ENCODE results near the gene SPATC1L. TPM values are rescaled to one million over a fixed set of nuclear protein-coding genes. Genes with fewer than 3 reads are reported as not detected.

SPATC1L gene
- total RNA-seq, 1 donor from 2014 or later: 5.2 TPM

DNA sequence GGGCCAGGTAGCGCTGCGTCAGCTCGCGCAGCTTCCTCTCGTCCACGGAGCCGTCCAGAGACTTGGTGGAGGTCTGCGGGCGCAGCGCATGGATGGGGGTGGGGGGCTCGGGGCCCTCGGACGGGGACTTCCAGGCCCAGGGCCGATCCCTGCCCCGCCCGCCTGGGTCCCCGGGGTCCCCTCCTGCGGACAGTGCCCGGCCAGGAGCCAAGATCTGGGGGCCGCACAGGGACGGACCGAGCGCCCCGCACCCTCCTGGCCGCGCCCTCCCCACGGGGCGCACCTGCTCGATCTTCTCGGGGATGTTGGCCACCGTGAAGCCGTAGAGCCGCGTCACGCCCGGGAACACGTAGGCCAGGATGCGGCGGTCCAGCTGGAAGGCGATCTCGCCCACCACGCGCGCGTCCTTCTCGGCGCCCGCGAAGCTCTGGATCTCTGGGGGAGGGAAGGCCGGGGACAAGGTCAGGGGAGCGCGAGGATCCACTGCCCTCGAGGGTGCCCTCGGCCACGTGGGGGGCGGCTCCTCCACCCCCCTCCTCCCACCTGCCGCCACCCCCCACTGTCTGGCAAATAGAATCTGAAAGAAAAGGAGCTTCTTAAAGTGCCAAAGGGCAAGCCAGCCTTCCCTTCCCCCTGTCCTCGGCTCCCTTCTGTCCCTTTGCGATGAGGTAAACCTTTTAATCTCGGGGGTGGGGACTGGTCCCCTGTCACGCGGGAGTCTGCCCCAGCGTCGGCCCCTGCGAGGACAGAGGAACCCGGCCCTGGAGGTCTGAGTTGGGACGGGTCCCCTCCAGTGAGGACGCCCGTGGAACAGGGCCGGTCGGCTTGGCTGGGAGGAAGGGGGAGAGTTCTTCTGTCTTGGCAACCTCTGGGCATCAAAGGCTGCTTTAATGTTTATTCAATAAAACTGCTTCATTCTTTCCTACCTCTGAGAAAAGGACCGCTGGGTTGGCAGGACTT lies 22.3 kb downstream of the SPATC1L start:
- DNase-seq: no peak

DNA sequence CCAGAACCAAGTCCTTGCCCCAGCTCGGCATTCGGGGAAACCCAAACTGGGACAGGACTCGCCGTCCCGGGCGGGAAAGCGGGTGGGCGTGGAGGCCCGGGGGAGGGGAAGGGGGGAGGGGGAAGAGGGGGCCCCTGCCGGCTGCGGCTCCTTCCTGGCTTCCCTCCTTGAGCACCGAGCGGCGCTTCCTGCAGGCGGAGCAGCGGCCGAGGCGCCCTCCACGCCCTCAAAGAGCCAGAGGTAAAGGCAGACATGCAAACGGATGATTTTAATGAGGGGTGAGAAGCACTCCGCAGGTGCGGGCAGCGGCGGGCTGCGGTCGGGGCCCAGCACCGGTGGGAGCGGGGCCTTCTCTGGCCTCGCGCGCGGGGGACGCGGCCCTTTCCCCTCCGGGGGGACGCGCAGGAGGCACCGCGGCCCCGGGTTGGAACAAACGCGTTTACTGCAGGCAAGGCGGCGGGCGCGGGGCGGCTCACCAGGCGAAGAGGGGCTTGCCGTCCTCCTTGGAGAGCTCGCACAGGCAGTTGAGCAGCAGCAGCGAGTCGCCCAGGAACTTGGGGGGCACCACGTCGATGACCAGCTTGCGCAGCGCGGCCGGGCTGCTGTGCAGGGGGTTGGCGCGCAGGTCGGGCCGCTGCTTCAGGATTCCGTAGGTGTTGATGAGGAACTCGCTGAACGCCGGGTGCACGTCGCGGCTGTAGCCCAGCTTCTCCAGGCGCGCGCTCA lies 23.2 kb downstream of the SPATC1L start:
- DNase-seq: no peak

DNA sequence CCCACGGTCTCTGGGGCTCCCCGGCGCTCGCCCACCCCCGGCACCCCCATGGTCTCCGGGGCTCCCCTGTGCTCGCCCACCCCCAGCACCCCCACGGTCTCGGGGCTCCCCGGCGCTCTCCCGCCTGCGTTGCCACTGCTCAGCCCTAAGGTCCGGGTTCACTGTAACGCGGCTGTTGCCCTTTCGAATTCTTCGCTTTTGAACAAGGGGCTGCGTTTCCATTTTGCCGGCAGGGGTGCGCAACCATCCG lies 23.7 kb downstream of the SPATC1L start:
- DNase-seq: no peak

DNA sequence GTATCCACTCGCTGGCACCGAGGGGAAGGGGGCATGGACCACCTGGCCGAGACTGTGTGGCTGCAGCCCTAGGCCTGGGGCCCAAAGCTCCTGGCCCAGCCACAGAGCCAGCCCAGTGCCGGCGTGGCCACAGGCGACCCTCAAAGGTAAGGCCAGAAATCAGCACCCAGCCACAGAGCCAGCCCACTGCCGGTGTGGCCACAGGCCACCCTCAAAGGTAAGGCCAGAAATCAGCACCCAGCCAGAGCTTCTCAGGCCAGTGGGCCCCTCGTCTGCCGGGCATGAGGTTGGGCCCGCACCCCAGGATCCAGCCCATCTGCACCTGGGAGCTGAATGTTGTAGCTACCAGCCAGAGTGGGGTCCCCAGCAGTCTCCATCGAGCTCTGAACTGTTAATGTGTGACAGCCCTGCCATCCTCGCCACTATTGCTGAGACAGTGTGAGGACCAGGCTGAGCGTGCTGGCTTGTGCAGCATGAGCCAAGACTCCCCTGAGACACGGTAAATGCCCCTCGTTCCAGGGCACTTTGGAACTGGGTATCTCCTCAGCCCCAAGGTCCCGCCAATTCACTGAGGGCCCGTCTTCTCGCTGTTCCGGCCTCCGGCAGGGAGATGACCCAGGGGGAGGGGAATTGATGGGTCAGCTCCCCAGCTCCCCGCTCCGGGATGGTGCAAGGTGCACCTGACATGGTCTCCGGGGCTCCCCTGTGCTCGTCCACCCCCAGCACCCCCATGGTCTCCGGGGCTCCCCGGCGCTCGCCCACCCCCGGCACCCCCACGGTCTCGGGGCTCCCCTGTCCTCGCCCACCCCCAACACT lies 24.2 kb downstream of the SPATC1L start:
- no peak for DNase-seq

DNA sequence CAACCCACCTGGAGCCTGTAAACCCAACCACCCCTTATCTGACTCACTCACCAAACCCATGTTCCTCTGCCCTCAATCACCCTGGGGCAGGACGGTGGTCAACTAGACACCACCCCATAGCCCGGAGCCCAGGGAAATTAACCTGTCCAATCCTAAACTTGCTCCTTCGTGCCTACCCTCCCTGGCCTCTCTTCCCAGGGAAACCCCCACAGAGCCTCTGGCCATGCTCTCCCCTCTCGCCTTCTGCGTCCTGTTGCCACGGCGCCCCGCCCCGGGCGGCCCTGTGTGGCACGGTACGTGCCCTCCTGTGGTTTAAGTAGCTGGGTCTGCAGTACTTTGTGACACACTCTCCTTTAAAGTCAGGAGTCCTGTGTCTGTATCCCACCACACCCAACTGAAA lies 24.9 kb downstream of the SPATC1L start:
- no peak for DNase-seq

DNA sequence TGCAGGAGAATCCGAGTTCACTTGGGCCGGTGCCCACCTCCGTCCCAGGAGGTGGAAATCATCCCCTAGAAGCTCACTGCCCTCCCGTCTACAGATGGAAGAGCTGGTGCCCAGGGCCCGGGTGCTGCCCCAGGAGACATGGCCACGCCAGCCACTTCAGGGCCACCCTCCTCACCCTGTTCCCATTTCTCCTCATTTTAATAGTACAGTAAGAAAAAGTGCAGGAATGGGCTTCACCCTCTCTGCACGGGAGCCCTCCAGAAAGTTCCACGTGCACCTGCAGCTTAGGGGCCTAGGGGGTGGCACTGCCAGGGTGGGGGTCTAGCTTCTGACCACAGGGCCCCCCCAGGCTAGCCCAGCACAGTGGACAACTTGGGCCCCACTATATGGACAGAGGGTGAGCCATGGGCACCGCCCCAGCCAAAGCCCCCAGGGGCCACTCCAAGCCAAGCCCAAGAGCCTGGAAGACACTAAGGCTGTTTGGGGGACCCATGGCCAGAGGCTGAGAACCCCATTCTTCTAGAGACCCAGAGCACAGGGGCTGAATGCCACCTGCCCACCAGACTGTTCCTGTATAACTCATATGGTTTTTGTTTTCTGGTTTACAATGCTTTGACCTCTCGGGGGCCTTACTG lies 25.5 kb downstream of the SPATC1L start:
- no peak for DNase-seq

DNA sequence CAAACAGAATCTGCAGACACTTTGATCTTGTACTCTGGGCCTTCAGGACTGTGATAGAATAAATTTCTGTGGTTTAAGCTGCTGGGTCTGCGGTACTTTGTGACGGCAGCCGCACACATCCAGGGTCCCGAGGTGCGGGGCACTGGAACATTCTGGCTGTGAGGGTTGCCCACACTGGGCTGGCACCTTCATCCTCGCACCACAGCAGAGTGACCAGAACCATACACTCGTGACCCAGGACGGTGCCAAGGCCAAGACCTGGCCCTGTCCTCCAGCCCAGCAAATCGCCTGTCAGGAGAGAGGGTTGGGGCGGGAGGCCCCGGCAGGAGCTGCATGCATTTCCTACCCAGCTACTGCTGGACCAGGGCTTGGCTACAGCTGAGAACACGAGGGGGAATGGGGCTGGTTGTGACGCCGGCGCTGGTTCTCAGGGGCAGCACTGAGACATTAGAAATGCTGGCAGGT lies 26.2 kb downstream of the SPATC1L start:
- DNase-seq: no peak

DNA sequence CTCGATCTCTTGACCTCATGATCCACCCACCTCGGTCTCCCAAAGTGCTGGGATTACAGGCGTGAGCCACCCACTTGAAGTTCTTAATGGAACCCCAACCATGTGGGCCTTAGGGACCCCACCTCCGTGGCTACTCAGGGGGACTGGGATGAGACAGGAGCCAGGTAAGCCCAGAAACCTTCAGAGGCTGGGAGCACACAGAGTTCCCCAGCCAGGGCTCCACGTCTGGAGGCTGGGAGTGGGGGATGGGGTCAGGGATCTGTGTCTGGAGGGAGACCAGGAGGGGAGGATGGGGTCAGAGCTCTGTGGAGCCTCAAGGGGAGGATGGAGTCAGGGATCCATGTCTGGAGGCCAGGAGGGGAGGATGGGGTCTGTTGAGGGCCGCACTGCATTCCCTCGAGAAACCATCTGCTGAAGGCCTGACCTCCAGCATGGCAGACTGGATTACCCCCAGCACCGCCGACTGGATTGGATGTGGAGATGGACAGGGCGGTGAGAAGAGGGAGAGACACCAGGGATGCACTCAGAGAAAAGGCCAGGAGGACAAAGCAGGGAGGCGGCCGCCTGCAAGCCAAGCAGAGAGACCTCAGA lies 26.8 kb downstream of the SPATC1L start:
- no peak for DNase-seq

DNA sequence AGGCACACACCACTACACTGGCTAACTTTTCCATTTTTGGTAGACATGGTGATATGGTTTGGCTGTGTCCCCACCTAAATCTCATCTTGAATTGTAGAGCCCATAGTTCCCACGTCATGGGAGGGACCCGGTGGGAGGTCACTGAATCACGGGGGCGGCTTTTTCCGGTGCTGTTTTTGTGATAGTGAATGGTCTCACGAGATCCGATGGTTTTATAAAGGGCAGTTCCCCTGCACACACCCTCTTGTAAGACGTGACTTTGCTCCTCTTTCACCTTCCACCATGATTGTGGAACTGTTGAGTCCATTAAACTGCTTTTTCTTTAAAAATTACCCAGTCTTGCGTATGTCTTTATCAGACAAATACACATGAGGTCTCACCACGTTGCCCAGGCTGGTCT lies 27.6 kb downstream of the SPATC1L start:
- DNase-seq: no peak

DNA sequence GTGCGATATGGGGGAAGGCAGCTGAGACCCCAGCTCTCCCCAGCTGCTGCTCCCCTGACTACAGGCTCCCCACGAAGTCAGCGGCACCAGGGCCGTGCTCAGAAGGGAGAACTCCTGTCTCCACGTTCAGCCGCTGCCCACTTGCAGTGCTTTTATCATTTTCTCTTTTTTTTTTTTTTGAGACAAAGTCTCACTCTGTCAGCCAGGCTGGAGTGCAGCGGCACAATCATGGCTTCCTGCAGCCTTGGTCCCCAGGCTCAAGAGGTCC lies 27.9 kb downstream of the SPATC1L start:
- DNase-seq: no peak

DNA sequence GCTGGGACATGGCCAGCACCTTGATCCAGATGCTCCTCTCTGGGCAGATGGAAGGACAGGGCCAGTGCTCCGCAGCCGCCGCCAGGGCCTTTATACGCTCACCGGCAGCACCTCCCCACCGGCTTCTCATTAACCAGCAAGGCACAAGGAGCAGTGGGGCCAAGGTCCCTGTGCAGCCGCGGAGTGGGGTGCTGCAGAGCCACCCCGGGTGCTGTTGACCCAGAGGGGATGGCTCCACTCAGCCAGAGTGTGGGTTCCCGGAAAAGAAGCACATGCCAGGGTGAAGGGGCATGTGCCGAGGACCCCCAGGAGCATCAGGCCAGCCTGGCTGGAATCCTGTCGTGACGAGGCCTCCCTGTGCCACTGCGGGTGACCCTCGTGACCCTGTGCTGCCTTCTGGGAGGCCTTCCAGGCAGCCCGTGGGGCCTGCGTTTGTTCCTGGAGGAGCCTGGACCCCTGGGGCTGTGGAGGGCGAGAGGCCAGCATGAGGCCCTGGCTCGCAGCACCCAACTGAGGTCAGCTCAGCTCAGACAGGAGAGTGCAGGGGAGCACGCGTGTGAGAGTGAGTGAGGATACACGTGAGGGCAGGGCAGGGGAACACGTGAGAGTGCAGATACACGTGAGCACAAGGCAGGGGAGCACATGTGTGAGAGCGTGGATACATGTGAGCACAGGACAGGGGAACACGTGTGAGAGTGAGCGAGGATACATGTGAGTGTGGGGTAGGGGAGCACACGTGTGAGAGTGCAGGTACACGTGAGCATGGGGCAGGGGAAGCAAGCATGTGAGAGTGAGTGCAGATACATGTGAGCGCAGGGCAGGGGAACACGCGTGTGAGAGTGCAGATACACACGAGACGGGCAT lies 28.5 kb downstream of the SPATC1L start, which contains the start of gene FTCD:
FTCD (minus strand) TSS at position 66 of the 864 bp plus-strand sequence; CDS start at position 10, 56 bp downstream.
- no peak for DNase-seq

DNA sequence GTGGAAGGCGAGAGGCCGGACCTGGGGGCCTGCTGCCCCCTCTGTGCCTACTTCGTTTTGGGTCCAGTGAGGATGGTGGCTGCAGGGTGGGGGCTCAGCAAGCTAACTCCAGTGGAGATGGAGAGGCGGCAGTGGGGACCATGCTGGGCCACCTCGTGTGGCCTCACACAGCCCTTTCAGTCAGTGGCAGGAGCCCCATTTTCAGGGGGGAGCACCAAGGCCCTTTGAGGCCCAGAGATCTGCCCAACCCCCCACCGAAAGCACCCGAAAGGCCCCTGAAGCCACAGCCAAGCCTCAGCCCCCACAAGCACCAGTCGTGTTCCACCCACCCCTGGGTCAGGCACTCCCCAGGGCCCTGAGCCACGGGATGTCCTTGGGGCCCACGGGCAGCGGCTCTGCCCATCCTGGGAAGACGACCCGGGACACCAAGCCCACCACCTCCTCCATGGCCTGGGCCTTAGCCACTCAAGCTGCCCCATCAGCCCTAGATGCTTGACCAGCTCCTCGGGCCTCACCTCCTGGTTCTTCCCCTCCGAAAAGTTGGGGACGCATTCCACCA lies 29.2 kb downstream of the SPATC1L start:
- no peak for DNase-seq

DNA sequence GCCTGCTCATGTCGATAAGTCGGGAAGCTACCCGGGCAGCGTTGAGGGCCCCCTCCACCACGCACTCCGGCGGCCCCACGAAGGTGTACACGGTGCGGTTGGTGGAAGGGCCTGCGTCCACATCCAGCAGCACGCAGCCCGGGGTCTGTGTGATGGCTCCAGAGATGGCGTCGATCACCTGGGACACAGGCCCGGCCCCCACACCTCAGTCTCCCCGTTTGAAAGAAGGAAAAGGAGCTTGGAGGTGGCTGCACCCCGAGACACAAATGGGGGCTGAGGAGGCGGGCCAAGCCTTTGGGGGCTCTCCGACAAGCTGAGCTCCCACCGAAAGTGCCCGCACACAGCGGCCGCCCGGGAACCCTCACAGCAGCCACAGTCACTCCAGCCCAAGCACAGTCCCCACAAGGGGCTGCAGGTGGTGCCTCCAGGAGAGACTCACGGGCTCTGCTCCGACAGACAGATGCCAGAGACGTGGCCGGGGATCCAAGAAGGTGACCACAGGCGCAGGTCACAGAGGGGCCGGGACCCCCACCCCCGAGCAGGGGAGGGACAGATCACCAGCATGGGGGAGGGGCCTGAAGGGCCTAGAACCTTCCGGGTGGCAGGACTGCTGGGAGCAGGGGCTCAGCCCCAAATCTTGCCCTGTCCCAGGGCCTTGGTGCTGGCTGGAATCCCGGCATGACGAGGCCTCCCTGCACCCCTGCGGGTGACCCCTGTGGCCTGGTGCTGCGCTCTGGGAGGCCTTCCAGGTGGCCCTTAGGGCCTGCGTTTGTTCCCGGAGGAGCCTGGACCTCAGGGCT lies 29.9 kb downstream of the SPATC1L start:
- DNase-seq: no peak

DNA sequence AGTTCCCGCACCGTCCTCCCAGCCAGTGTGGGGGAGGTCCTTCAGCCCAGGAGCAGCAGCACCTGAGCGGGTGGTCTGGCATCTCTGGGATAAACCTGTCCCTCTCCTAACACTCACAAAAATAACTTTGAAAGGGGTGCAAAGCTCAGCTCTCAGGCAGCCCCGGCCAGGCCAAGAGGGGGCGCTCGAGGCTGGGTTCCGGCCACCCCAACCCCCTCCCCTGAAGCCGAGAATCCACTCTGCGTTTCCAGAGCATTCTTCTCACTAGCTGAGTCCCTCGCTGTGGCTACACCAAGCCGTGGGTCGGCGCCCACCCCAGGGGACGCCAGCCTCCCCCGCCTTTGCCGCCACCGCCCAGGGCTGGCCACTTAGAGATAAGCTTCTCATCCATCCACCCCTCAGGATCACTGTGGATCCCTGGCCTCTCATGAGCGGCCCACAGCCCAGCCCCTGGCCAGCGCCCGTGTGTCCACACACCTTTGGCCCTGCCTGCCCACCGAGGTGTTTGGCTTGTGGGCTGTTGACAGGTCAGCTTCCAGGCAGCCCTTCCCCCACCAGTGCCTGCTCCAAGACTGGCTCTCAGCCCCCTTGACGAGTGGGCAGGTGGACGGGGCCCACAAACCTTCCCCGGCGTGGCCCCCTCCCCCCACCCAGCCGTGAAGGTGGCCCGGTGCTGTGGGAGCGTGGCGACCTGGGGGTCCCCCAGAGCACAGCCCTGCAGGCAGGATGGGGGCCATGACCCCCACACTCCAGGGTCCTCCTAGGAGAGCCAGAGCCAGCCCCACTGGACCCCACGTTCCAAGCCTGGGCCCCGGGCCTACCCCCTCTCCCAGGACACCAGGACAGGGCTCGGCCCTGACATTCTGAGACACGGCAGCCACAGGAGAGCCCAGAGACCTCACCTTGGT lies 30.8 kb downstream of the SPATC1L start:
- DNase-seq: peak; percentile 24

DNA sequence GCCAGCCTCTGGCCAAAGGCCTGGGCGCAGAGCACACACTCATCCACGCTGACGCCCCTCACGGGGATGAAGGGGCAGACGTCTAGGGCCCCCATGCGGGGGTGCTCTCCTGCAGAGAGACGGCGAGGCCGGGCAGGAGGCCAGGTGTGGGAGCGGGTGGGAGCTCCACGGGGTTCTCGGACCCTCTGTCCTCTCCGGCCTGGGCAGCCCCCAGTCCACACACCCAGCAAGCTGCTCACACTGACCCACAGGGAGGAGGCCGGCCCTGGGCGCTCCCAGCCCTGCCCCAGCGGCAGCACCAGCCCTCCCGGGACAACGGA lies 31.4 kb downstream of the SPATC1L start:
- no peak for DNase-seq

DNA sequence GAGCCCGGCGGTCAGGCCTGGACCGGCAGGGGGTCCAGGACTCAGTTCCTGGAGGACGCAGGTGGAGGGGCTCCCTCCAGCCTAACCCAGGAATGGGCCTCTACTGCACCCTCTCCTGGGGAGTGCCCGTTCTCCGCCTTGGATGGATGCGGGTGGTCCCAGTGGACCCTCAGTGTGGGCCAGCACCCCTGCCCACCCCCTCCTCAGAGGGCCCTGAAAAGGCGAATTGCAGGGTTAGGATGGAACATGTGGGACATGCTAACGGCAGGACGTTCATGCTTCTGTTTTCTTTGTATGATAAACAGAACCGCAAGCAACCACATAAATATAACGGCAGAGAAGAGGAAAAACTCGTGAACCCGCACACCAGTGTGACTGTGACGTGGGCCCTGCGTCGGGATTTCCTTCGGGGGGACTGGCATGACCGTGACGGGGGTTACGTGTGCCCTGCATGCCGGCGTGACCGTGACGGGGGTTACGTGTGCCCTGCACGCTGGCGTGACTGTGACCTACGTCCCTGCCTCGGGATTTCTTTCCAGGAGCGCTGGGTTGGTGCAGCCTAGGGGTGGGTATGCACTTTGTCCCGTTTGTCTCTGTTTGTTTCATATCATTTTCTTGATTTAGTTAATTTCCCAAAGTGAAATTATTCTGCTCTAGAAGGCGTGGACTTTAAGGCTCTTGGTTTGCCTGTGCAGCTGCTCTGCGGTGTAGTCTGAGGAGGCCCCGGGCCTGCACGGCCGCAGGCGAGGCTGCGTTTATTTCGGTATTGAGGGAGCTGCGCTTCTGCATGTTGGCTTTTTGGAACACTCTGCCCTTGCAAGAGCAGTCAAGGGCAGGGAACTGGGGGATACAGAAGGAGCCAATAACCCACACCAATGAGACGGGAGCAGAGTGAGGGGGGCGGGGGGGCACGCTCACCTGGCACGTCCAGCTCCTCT lies 32.0 kb downstream of the SPATC1L start:
- DNase-seq: no peak

DNA sequence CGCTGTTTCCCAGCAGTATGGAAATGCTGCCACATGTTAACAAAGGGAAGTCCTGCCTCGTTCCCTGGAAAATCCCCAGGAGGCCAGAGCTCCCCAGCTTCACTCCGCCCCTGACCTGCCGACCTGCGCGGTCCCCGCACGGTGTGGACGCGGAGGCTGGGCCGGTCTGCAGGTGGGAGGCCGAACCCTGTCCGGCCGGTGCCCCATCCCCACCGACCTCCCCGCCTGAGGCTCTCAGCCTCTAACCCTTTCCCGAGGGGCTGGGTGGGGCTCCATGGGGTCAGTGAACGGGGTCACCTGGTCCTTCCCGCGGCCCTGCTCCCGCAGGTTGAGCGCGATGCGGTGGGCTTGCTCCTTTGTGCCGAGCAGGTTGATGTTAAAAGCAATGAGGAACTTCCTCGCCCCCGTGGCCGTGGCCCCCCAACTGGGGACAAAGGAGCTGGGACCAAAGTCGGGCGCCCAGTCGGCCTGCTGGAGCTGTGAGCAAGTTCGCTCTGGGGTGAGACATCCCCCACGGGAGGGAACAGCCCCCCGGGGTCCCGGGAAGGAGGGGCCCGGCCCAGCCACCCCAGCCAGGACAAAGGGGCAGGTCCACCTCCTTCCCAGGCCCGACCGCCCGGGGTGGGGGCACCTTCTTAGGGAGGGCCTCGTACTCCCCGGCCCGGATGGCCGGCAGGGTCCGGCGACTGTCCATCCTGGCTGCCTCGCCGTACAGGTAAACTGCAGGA lies 32.8 kb downstream of the SPATC1L start:
- DNase-seq: no peak
